ENCODE results near the gene ATP6V1F. TPM values are rescaled to one million over a fixed set of nuclear protein-coding genes. Genes with fewer than 3 reads are reported as not detected.

ATP6V1F gene
- polyA plus RNA-seq, 1 donor (not counting 4 experiments of a cell fraction or from before 2014, with no cell fraction given) = 263 TPM

GRCh38 chr7:128902761-128903585 lies 40.3 kb downstream of the ATP6V1F start:
- Histone ChIP-seq H3K27me3 (ENCODE audit: control insufficient read depth, extremely low read depth, insufficient read depth, low read length) (no peaks in the 10 kb centered on the region), H2AFZ (ENCODE audit: control insufficient read depth, low read length) (no peak overlapping the region), H3K4me3 (ENCODE audit: control insufficient read depth in 2 of 3, extremely low read depth in 1 of 3, insufficient read depth in 2 of 3, low read depth in 1 of 3, low read length in 3 of 3) (no peak overlapping the region), H3K36me3 (ENCODE audit: control insufficient read depth in 2 of 2, extremely low read depth in 1 of 2, insufficient read depth in 2 of 2, low read length in 2 of 2) (no peaks in the 10 kb centered on the region), H4K20me1 (ENCODE audit: control insufficient read depth, extremely low read depth, insufficient read depth, low read length) (no peaks in the 10 kb centered on the region), H3K27ac (ENCODE audit: control insufficient read depth, insufficient read depth, low read length) (no peak overlapping the region), H3K4me1 (ENCODE audit: control insufficient read depth, extremely low read depth, insufficient read depth, low read length) (peaks cover 11% of the 10 kb centered on the region), H3K9me1 (ENCODE audit: control insufficient read depth, extremely low read depth, insufficient read depth, low read length) (no peaks in the 10 kb centered on the region), H3K79me2 (ENCODE audit: control insufficient read depth, insufficient read depth, low read length) (no peaks in the 10 kb centered on the region), H3K4me2 (ENCODE audit: control insufficient read depth, extremely low read depth, insufficient read depth, low read depth, low read length) (no peak overlapping the region), H3K9me3 (ENCODE audit: control insufficient read depth, low read depth, low read length) (no peaks in the 10 kb centered on the region), H3K9ac (ENCODE audit: control insufficient read depth, extremely low read depth, insufficient read depth, low read length) (no peak overlapping the region)
- dilution Hi-C loops (cut with MboI; ENCODE audit: extremely low pct_ligation_motif_present, low sequenced_read_pairs) = no loop called here
- DNase-seq (ENCODE audit: low read depth, low spot score) (no peak), FAIRE-seq (no peak)
- TF ChIP-seq, protein P1, sequence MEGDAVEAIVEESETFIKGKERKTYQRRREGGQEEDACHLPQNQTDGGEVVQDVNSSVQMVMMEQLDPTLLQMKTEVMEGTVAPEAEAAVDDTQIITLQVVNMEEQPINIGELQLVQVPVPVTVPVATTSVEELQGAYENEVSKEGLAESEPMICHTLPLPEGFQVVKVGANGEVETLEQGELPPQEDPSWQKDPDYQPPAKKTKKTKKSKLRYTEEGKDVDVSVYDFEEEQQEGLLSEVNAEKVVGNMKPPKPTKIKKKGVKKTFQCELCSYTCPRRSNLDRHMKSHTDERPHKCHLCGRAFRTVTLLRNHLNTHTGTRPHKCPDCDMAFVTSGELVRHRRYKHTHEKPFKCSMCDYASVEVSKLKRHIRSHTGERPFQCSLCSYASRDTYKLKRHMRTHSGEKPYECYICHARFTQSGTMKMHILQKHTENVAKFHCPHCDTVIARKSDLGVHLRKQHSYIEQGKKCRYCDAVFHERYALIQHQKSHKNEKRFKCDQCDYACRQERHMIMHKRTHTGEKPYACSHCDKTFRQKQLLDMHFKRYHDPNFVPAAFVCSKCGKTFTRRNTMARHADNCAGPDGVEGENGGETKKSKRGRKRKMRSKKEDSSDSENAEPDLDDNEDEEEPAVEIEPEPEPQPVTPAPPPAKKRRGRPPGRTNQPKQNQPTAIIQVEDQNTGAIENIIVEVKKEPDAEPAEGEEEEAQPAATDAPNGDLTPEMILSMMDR (optimal IDR thresholded peaks at IDR 0.05 in 1 of 3, IDR thresholded peaks at IDR 0.05 in 1 of 3, conservative IDR thresholded peaks at IDR 0.05 in 1 of 3; ENCODE audit: extremely low read depth in 1 of 3, insufficient read depth in 2 of 3, low read length in 3 of 3) = no peak
- TF ChIP-seq EZH2 (IDR thresholded peaks at IDR 0.05; ENCODE audit: low read length) = no peak

GRCh38 chr7:128903621-128904361 lies 41.1 kb downstream of the ATP6V1F start:
- dilution Hi-C loops (cut with MboI; ENCODE audit: extremely low pct_ligation_motif_present, low sequenced_read_pairs) = no loop called here
- no peak overlapping the region for H3K27ac ChIP-seq (ENCODE audit: control insufficient read depth, insufficient read depth, low read length)
- no peaks in the 10 kb centered on the region for H4K20me1 ChIP-seq (ENCODE audit: control insufficient read depth, extremely low read depth, insufficient read depth, low read length)
- no peak overlapping the region for H3K4me2 ChIP-seq (ENCODE audit: control insufficient read depth, extremely low read depth, insufficient read depth, low read depth, low read length)
- H3K79me2 ChIP-seq (ENCODE audit: control insufficient read depth, insufficient read depth, low read length) = no peaks in the 10 kb centered on the region
- H3K9me1 ChIP-seq (ENCODE audit: control insufficient read depth, extremely low read depth, insufficient read depth, low read length) = no peaks in the 10 kb centered on the region
- TF ChIP-seq, protein P1 (optimal IDR thresholded peaks at IDR 0.05 in 1 of 3, IDR thresholded peaks at IDR 0.05 in 1 of 3, conservative IDR thresholded peaks at IDR 0.05 in 1 of 3; ENCODE audit: extremely low read depth in 1 of 3, insufficient read depth in 2 of 3, low read length in 3 of 3) = no peak
- TF ChIP-seq EZH2 (IDR thresholded peaks at IDR 0.05; ENCODE audit: low read length) = no peak
- no peak overlapping the region for H3K9ac ChIP-seq (ENCODE audit: control insufficient read depth, extremely low read depth, insufficient read depth, low read length)
- DNase-seq (ENCODE audit: low read depth, low spot score) = no peak
- H3K9me3 ChIP-seq (ENCODE audit: control insufficient read depth, low read depth, low read length) = no peaks in the 10 kb centered on the region
- no peaks in the 10 kb centered on the region for H3K36me3 ChIP-seq (ENCODE audit: control insufficient read depth in 2 of 2, extremely low read depth in 1 of 2, insufficient read depth in 2 of 2, low read length in 2 of 2)
- no peak overlapping the region for H3K4me3 ChIP-seq (ENCODE audit: control insufficient read depth in 2 of 3, extremely low read depth in 1 of 3, insufficient read depth in 2 of 3, low read depth in 1 of 3, low read length in 3 of 3)
- peaks cover 5% of the 10 kb centered on the region for H3K4me1 ChIP-seq (ENCODE audit: control insufficient read depth, extremely low read depth, insufficient read depth, low read length)
- no peak for FAIRE-seq
- H2AFZ ChIP-seq (ENCODE audit: control insufficient read depth, low read length) = no peak overlapping the region
- peaks cover 5% of the 10 kb centered on the region for H3K27me3 ChIP-seq (ENCODE audit: control insufficient read depth, extremely low read depth, insufficient read depth, low read length)
